Measurements from ENCODE around the gene FRMD4A.

FRMD4A gene

DNA sequence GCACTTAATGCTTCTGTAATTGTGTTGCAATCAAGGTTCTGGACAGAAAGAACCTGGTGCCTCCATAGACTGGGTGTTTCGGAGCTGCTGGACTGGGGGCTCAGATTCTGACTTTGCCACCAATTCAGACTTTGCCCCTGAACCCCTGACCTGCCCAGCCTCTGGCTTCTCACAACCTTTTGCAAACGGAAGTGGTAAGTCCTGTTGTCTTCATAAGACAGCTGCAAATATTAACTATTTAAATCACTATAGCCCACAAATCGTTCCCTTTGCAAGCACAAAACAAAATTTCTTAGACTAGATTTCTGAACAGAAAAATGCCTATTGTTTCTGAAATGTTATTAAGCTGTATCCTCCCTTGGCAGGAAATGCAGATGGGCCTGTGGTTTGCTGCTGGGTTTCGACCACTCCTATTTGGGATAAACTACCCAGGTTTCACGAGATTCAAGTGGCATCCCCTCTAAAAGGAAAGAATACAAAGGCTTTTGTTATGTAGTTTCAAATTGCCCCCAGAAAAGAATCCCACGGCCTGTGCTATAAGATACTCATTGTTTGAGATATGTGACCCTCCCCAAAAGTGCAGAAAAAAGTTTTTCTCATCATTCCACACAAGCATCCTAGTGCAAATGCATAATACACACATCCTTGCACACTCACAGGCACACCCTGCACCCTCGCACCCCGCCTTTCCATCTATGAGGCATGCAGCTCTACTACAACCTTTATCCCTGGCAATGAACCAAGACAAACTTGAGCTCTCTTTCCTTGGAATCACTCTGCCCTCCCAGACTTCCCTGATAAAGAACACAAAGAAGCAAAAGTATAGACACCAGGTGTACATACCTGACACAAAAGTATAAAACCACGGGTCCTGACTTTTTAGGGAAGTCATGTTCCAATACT, 534.8 kb downstream of the FRMD4A start:
- Histone ChIP-seq H3K9me3 (ENCODE audit: severe bottlenecking) (no peaks in the 10 kb centered on the region), H3K4me1 (ENCODE audit: insufficient read depth, poor library complexity, severe bottlenecking) (no peaks in the 10 kb centered on the region), H3K27me3 (ENCODE audit: insufficient read depth, poor library complexity, severe bottlenecking) (no peaks in the 10 kb centered on the region), H3K4me3 (ENCODE audit: severe bottlenecking) (no peak overlapping the region), H3K27ac (ENCODE audit: poor library complexity, severe bottlenecking) (no peak overlapping the region), H3K36me3 (ENCODE audit: low read depth) (no peaks in the 10 kb centered on the region)
- TF ChIP-seq, protein P1, sequence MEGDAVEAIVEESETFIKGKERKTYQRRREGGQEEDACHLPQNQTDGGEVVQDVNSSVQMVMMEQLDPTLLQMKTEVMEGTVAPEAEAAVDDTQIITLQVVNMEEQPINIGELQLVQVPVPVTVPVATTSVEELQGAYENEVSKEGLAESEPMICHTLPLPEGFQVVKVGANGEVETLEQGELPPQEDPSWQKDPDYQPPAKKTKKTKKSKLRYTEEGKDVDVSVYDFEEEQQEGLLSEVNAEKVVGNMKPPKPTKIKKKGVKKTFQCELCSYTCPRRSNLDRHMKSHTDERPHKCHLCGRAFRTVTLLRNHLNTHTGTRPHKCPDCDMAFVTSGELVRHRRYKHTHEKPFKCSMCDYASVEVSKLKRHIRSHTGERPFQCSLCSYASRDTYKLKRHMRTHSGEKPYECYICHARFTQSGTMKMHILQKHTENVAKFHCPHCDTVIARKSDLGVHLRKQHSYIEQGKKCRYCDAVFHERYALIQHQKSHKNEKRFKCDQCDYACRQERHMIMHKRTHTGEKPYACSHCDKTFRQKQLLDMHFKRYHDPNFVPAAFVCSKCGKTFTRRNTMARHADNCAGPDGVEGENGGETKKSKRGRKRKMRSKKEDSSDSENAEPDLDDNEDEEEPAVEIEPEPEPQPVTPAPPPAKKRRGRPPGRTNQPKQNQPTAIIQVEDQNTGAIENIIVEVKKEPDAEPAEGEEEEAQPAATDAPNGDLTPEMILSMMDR (IDR thresholded peaks at IDR 0.05; ENCODE audit: poor library complexity, severe bottlenecking): no peak
- DNase-seq (ENCODE audit: low spot score): no peak
- no peak for ATAC-seq (ENCODE audit: low read depth)

GRCh38 chr10:13794992-13795612, 535.6 kb downstream of the FRMD4A start:
- H3K36me3 ChIP-seq (ENCODE audit: low read depth): no peaks in the 10 kb centered on the region
- no peak overlapping the region for H3K4me3 ChIP-seq (ENCODE audit: severe bottlenecking)
- H3K27ac ChIP-seq (ENCODE audit: poor library complexity, severe bottlenecking): no peak overlapping the region
- no peaks in the 10 kb centered on the region for H3K9me3 ChIP-seq (ENCODE audit: severe bottlenecking)
- DNase-seq (ENCODE audit: low spot score): no peak
- TF ChIP-seq, protein P1 (IDR thresholded peaks at IDR 0.05; ENCODE audit: poor library complexity, severe bottlenecking): no peak
- no peak for ATAC-seq (ENCODE audit: low read depth)
- H3K4me1 ChIP-seq (ENCODE audit: insufficient read depth, poor library complexity, severe bottlenecking): no peaks in the 10 kb centered on the region
- H3K27me3 ChIP-seq (ENCODE audit: insufficient read depth, poor library complexity, severe bottlenecking): no peaks in the 10 kb centered on the region

- H3K27me3 ChIP-seq (ENCODE audit: insufficient read depth, poor library complexity, severe bottlenecking): no peaks in the 10 kb centered on the region
- H3K27ac ChIP-seq (ENCODE audit: poor library complexity, severe bottlenecking): no peak overlapping the region
- H3K36me3 ChIP-seq (ENCODE audit: low read depth): no peaks in the 10 kb centered on the region
- no peak overlapping the region for H3K4me3 ChIP-seq (ENCODE audit: severe bottlenecking)
- ATAC-seq (ENCODE audit: low read depth) (no peak), DNase-seq (ENCODE audit: low spot score) (no peak)
- TF ChIP-seq, protein P1 (IDR thresholded peaks at IDR 0.05; ENCODE audit: poor library complexity, severe bottlenecking): no peak
- no peaks in the 10 kb centered on the region for H3K9me3 ChIP-seq (ENCODE audit: severe bottlenecking)
- no peaks in the 10 kb centered on the region for H3K4me1 ChIP-seq (ENCODE audit: insufficient read depth, poor library complexity, severe bottlenecking)
These were observed 538.7 kb downstream of the FRMD4A start for GRCh38 chr10:13792006-13792405.

GRCh38 chr10:13791483-13791882, 539.2 kb downstream of the FRMD4A start:
- TF ChIP-seq, protein P1 (IDR thresholded peaks at IDR 0.05; ENCODE audit: poor library complexity, severe bottlenecking): no peak
- DNase-seq (ENCODE audit: low spot score) (no peak), ATAC-seq (ENCODE audit: low read depth) (no peak)
- H3K36me3 ChIP-seq (ENCODE audit: low read depth): no peaks in the 10 kb centered on the region
- no peaks in the 10 kb centered on the region for H3K4me1 ChIP-seq (ENCODE audit: insufficient read depth, poor library complexity, severe bottlenecking)
- H3K9me3 ChIP-seq (ENCODE audit: severe bottlenecking): no peaks in the 10 kb centered on the region
- no peak overlapping the region for H3K27ac ChIP-seq (ENCODE audit: poor library complexity, severe bottlenecking)
- H3K4me3 ChIP-seq (ENCODE audit: severe bottlenecking): no peak overlapping the region
- H3K27me3 ChIP-seq (ENCODE audit: insufficient read depth, poor library complexity, severe bottlenecking): no peaks in the 10 kb centered on the region
